PC-3 (cell line): Measurements from ENCODE around the gene GET3. TPM values are rescaled to one million over a fixed set of nuclear protein-coding genes. Genes with fewer than 3 reads are reported as not detected.

ENCODE experiments used
- ATAC-seq: fragments of 200-7000 bp; cut with Tn5 transposase; 2 replicates; pipeline ENCODE4 v1.9.1; 2020; ENCODE audit warnings: mild to moderate bottlenecking, moderate library complexity
- BruUV-seq: library from RNA; stranded (reverse); fragments of 400-500 nt; replicated peaks from 2 replicates; lab custom pipeline; 2021; lab: Mats Ljungman, UMichigan
- CTCF ChIA-PET: fragments of 300-600 bp; sonication (Branson Sonifier 250); formaldehyde crosslinking; loops from one replicate; lab custom pipeline; 2022; ENCODE audit warnings: antibody characterized with exemption; lab: Charles Lee
- POLR2A ChIA-PET: fragments of 300-600 bp; sonication (Branson Sonifier 250); formaldehyde crosslinking; loops from one replicate; lab custom pipeline; 2022; ENCODE audit warnings: antibody characterized with exemption; ENCODE audit not compliant: unreplicated experiment; lab: Charles Lee
- DNase-seq: peaks from one replicate; pipeline ENCODE4 v3.0.0-alpha.2; 2015
- H2AFZ ChIP-seq: fragments of 300-600 bp; sonication (generic); 2 replicates; pipeline ENCODE4 v1.6.0; 2016; ENCODE audit warnings: antibody characterized with exemption, low read length
- H3F3A ChIP-seq: fragments of 300-600 bp; sonication (generic); one replicate; pipeline ENCODE4 v1.6.0; 2017; ENCODE audit warnings: antibody characterized with exemption, low read length, control low read depth, mild to moderate bottlenecking; ENCODE audit not compliant: unreplicated experiment
- H3K27ac ChIP-seq: fragments of 300-600 bp; sonication (generic); 2 replicates; pipeline ENCODE4 v1.5.1; 2016; ENCODE audit warnings: mild to moderate bottlenecking, low read length
- H3K27me3 ChIP-seq: fragments of 300-600 bp; sonication (generic); 2 replicates; pipeline ENCODE4 v1.6.1; 2016; ENCODE audit warnings: low read length, mixed read lengths
- H3K36me3 ChIP-seq: fragments of 300-600 bp; sonication (generic); 2 replicates; pipeline ENCODE4 v1.6.1; 2016; ENCODE audit warnings: low read depth, mixed run types, low read length, mixed read lengths
- H3K4me1 ChIP-seq: fragments of 300-600 bp; sonication (generic); 2 replicates; pipeline ENCODE4 v1.5.1; 2016; ENCODE audit warnings: low read length; ENCODE audit not compliant: insufficient read depth
- H3K4me2 ChIP-seq: fragments of 300-600 bp; sonication (generic); 2 replicates; pipeline ENCODE4 v1.6.0; 2016; ENCODE audit warnings: low read length
- H3K4me3 ChIP-seq: fragments of 300-600 bp; sonication (generic); 2 replicates; pipeline ENCODE4 v1.5.1; 2016; ENCODE audit warnings: mild to moderate bottlenecking, low read length, mixed read lengths
- H3K79me2 ChIP-seq: fragments of 300-600 bp; sonication (generic); 2 replicates; pipeline ENCODE4 v1.6.1; 2017; ENCODE audit warnings: low read length, mixed read lengths
- H3K9ac ChIP-seq: fragments of 300-600 bp; sonication (generic); 2 replicates; pipeline ENCODE4 v1.6.0; 2016; ENCODE audit warnings: mild to moderate bottlenecking, low read length
- H3K9me2 ChIP-seq: fragments of 300-600 bp; sonication (generic); replicated peaks from 2 replicates; pipeline ENCODE4 v1.6.1; 2016; ENCODE audit warnings: mixed run types, low read length, mixed read lengths
- H3K9me3 ChIP-seq: fragments of 300-600 bp; sonication (generic); 2 replicates; pipeline ENCODE4 v1.6.1; 2016; ENCODE audit warnings: low read length, mixed read lengths
- H4K20me1 ChIP-seq: fragments of 300-600 bp; sonication (generic); 2 replicates; pipeline ENCODE4 v1.6.1; 2016; ENCODE audit warnings: low read length, mixed read lengths
- EZH2 ChIP-seq: fragments of 300-600 bp; sonication (generic); IDR thresholded peaks from one replicate; pipeline ENCODE4 v1.6.1; 2017; ENCODE audit warnings: antibody characterized with exemption, mild to moderate bottlenecking, low read length; ENCODE audit not compliant: unreplicated experiment
- EZH2phosphoT487 ChIP-seq: fragments of 300-600 bp; sonication (generic); IDR thresholded peaks from 2 replicates; pipeline ENCODE4 v1.6.1; 2018; ENCODE audit warnings: mild to moderate bottlenecking, antibody characterized with exemption, low read length, borderline replicate concordance
- intact Hi-C: fragments of 100-400 bp; cut with micrococcal nuclease; formaldehyde crosslinking; loops from 2 replicates; pipeline ENCODE4 v1.9.0; 2023
- total RNA-seq: library from RNA; depleted of rRNA; stranded (reverse); fragments of >200 nt; gene quantifications from 2 replicates; pipeline ENCODE4 v1.2.3, GENCODE V29; 2014
- TF ChIP-seq, protein P1 (sequence below): fragments of 300-600 bp; sonication (generic); conservative IDR thresholded peaks from 2 replicates; pipeline ENCODE4 v1.5.1; 2017; ENCODE audit warnings: antibody characterized with exemption, low read depth, mild to moderate bottlenecking, low read length

The GET3 gene
- total RNA-seq, 1 experiment from 2014 or later, result 264 TPM

DNA sequence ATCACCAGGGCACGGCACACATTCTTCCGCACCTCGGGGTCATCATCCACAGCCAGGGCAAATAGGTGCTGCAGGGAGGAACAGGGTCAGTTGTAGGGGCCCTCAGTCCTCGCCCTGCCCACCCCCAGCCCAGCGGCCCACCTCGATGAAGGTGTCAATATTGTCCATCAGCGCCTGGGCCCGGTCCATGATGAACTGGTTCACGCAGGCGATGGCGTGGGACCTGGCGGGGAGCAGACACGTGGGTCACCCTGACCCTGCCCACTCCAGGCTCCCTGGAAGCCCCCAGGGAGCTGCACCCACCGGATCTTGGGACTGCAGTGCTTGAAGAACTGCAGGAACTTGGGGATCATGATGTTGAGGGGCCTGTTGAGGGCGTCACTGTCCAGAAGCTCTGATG is 22.2 kb upstream of the GET3 start:
- BruUV-seq, result no TSS peak
- intact Hi-C loops, result no loop called here
- H3K4me2 ChIP-seq, result no peak overlapping the region
- no peak overlapping the region for H3K4me3 ChIP-seq
- TF ChIP-seq, protein P1, sequence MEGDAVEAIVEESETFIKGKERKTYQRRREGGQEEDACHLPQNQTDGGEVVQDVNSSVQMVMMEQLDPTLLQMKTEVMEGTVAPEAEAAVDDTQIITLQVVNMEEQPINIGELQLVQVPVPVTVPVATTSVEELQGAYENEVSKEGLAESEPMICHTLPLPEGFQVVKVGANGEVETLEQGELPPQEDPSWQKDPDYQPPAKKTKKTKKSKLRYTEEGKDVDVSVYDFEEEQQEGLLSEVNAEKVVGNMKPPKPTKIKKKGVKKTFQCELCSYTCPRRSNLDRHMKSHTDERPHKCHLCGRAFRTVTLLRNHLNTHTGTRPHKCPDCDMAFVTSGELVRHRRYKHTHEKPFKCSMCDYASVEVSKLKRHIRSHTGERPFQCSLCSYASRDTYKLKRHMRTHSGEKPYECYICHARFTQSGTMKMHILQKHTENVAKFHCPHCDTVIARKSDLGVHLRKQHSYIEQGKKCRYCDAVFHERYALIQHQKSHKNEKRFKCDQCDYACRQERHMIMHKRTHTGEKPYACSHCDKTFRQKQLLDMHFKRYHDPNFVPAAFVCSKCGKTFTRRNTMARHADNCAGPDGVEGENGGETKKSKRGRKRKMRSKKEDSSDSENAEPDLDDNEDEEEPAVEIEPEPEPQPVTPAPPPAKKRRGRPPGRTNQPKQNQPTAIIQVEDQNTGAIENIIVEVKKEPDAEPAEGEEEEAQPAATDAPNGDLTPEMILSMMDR, result no peak
- TF ChIP-seq EZH2 (no peak), EZH2phosphoT487 (no peak)
- DNase-seq (no peak), ATAC-seq (no peak)
- ChIA-PET POLR2A (no interaction called here), CTCF (no interaction called here)
- peaks cover 69% of the 10 kb centered on the region for H3K36me3 ChIP-seq
- no peaks in the 10 kb centered on the region for H3K9me2 ChIP-seq
- peaks cover 19% of the 10 kb centered on the region for H3K4me1 ChIP-seq
- H3F3A ChIP-seq, result peaks cover 5% of the 10 kb centered on the region
- no peak overlapping the region for H3K9ac ChIP-seq
- H3K79me2 ChIP-seq, result peaks cover 48% of the 10 kb centered on the region
- H3K27me3 ChIP-seq, result no peaks in the 10 kb centered on the region
- peaks cover 13% of the 10 kb centered on the region; the same call in 1 of the 2 replicates for H4K20me1 ChIP-seq
- no peak overlapping the region for H3K27ac ChIP-seq
- H2AFZ ChIP-seq, result no peak overlapping the region
- no peaks in the 10 kb centered on the region for H3K9me3 ChIP-seq

DNA sequence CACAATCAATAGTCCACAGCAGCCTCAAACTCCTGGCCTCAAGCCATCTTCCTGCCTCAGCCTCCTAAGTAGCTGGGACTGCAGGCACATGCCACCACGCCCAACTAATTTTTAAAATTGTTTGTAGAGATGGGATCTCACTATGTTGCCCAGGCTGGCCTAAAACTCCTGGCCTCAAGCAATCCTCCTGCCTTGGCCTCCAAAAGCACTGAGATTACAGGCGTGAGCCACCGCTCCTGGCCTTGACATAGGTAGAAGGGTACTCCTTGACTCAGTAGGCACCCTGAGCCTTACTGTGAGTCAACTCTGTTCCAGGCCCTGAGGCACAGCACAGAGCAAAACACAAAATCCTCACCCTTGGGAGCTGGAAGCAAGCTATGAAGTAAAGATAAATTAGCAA is 21.4 kb upstream of the GET3 start:
- POLR2A ChIA-PET, result interaction anchor here (0.5 kb wide), 1 partner anchor 39 kb away, joined by 5 read pairs; no protein-coding TSS in a partner anchor
- DNase-seq, result no peak
- intact Hi-C loops, result loop anchor here (2.0 kb wide), 1 partner anchor 17 kb away; no protein-coding TSS in a partner anchor
- H3K9ac ChIP-seq, result no peak overlapping the region
- peaks cover 5% of the 10 kb centered on the region for H3F3A ChIP-seq
- H3K4me1 ChIP-seq, result peaks cover 24% of the 10 kb centered on the region
- no peaks in the 10 kb centered on the region for H3K9me2 ChIP-seq
- CTCF ChIA-PET, result interaction anchor here (0.5 to 0.7 kb wide), 3 partner anchors 10 to 44 kb away, joined by 3 to 11 read pairs (median 9); no protein-coding TSS in a partner anchor
- H3K27me3 ChIP-seq, result no peaks in the 10 kb centered on the region
- peaks cover 56% of the 10 kb centered on the region for H3K79me2 ChIP-seq
- H4K20me1 ChIP-seq, result peaks cover 19% of the 10 kb centered on the region; the same call in 1 of the 2 replicates
- H3K36me3 ChIP-seq, result peaks cover 63% of the 10 kb centered on the region
- H3K4me2 ChIP-seq, result no peak overlapping the region
- H3K4me3 ChIP-seq, result no peak overlapping the region
- no peaks in the 10 kb centered on the region for H3K9me3 ChIP-seq
- ATAC-seq, result no peak
- TF ChIP-seq EZH2phosphoT487 (no peak), EZH2 (no peak)
- TF ChIP-seq, protein P1, result no peak
- no TSS peak for BruUV-seq
- no peak overlapping the region for H3K27ac ChIP-seq
- H2AFZ ChIP-seq, result no peak overlapping the region

DNA sequence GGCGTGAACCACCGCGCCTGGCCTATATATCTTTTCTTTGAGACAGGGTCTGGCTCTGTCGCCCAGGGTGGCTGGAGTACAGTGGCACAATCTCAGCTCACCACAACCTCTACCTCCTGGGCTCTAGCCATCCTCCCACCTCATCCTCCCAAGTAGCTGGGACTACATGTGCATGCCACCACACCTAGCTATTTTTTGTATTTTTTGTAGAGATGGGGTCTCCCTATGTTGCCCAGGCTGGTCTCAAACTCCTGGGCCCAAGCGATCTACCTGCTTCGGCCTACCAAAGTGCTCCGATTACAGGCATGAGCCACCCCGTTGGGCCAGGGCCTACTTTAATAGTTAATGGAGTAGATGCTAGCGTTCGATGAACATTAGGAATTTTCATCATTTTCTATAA is 17.0 kb upstream of the GET3 start:
- TF ChIP-seq EZH2phosphoT487, result no peak
- peaks cover 37% of the 10 kb centered on the region for H3K4me1 ChIP-seq
- ATAC-seq (no peak), DNase-seq (no peak)
- no peaks in the 10 kb centered on the region for H3K9me2 ChIP-seq
- peaks cover 5% of the 10 kb centered on the region for H3F3A ChIP-seq
- no peak overlapping the region for H3K27ac ChIP-seq
- no peaks in the 10 kb centered on the region for H3K27me3 ChIP-seq
- POLR2A ChIA-PET, result interaction anchor here (0.6 kb wide), 1 partner anchor 1451 kb away, joined by 3 read pairs; no protein-coding TSS in a partner anchor
- peaks cover 30% of the 10 kb centered on the region for H3K36me3 ChIP-seq
- intact Hi-C loops, result no loop called here
- peak overlapping the region; percentile 94 for H3K4me2 ChIP-seq
- no peaks in the 10 kb centered on the region for H3K9me3 ChIP-seq
- H4K20me1 ChIP-seq, result peaks cover 19% of the 10 kb centered on the region; the same call in 1 of the 2 replicates
- H2AFZ ChIP-seq, result peak overlapping the region; percentile 8; the same call in 1 of the 2 replicates
- no TSS peak for BruUV-seq
- peak overlapping the region; percentile 89 for H3K4me3 ChIP-seq
- peak overlapping the region; percentile 87 for H3K9ac ChIP-seq
- CTCF ChIA-PET, result no interaction called here
- peaks cover 85% of the 10 kb centered on the region for H3K79me2 ChIP-seq
